MV-4-11 (cell line): ENCODE results near the gene DPP6.

Experiments used
- DNase-seq: peaks from one replicate; lab custom pipeline; 2025; lab: John Stamatoyannopoulos, UW

The DPP6 gene

DNA sequence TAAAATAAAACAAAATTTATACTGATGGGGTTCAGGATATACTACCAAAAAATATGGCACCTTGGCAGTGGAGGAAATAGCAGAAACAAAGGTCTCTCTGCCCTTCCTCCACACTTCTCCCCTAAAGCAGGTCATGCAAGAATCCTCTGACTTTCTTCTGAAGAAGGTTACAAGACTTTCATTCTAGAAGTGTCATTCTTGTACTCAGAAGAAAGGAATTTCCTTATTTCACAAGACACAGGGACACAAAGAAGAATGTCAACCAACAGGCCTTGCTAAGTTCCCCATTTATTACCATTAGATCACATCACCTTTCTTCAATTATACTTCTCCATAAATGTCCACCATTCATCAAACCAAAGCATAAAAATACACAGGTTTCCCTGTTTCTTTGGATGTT, 480.6 kb downstream of the DPP6 start:
- DNase-seq = no peak

DNA sequence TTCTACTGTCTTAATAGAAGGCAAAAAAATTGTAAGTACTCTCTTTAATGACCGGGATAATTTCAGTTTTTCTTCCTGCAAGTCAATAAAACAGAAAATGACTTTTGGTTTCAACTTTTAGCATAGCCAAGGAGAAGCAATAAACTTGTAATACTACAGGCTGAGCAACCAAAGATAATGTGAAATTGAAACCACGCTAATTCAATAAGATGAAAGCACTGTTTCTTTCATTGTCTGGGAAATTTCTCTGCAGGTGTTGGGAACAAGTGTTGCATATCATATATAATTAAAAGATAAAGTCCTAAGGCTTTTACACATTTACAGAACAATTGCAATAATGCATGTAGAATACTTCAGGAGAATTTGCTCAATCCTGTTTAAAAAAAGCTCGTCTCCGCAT, 488.4 kb downstream of the DPP6 start:
- DNase-seq = no peak

DNA sequence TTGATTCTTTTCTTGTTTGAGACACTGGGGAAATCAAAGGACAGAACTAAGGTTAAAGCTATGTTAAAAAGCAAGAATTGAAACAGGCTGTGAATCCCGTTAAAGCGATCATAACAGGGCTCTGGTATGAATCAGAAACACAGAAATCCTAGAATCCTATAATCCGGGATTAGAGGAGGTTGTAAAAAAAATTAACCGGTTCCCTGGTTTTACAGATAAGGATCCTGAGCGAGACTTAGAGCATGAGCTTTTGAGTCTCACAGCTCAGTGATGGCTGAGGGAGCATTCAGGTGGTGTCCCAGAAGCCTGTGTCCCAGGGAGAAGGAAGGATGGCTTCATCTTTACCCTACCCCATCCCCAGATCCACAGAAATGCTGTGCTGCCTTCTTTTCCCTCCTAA, 489.4 kb downstream of the DPP6 start:
- DNase-seq = no peak

DNA sequence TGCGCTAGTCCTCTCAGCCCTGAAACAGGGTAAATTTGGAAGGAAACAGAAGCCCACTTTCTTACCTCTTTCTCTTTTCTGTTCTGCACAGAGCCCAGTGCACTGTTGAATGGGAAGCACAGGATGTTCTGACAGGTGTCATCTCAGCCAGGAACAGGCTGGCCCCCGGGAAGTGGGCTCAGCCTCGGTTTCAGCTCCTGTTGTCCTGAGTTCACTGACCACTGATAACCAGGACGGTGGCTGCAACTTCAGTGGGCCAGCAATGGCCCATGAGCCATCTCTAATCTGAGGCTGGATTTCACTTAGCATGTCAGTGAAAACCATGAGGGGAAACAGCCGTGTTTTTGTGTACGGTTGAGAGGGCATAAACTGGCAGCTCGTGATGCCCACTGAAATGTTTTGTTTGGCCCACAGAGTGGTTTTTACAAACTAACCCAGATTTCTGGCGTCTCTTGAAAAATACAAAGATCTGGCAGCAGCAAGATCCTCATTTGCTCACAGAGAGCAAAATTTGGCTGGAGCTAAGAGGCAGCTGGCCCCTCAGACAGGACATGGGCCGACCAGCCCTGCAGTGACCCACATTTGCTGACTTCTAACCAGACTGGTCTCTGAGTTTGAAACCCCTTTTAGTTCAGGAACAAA, 494.9 kb downstream of the DPP6 start:
- no peak for DNase-seq

DNA sequence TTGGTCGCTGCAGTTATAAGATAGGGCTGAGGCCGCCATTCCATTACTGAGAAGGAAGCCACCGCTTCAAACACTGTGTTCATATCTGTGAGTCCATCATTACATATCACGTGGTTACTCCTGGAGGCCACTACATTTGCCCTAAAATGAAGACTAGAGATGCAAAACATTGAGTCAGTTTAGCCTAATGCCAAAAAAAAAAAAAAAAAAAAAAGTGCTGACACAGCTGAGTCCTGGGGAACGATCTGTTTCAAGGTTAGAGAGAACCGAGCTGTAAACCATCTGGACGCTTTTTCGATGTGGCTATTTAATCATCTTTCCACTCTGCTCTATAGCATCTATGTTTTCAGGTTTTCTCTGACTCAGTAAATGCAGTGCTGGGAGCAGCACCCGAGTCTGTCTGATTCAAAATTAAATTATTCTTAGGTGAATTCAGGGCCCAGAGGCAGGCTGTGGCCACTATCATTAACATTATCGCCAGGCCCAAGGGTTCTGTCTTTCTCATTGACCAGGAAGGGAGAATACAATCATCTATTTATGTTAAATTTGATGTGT, 501.6 kb downstream of the DPP6 start:
- DNase-seq = no peak

DNA sequence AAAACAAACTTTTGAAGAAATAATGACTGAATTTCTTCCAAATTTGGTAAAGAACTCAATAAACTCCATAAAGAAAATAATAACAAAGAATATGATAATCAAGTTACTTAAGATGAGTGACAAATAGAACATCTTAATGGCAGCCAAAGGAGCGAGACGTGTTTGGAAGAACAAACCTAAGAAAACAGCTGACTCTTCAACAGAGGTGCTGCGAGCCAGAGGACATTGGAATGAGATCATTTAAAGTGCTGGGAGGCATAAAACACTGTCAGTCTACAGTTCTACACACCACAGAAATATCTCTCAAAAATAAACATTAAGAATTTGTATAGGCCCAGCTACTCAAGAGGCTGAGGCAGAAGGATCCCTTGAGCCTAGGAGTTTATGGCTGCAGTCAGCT, 507.3 kb downstream of the DPP6 start:
- no peak for DNase-seq

DNA sequence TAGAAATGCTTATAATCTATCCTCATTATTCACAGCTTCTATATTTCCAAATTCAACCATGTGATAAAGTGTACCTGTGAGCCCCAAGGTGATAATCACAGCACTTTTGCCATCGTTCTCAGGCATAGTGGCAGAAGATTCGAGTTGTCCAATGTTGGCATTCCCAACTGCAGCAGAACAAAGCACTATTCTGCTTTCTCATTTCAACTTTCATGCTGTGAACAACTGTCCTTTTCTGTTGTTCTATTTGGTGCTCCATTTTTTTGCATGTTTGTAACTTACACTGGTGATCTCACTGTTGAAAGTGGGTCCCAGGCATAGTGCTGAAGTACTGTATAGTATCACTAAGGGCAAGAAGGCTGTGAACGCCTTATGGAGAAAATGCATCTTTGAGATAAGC, 512.5 kb downstream of the DPP6 start:
- DNase-seq = no peak

DNA sequence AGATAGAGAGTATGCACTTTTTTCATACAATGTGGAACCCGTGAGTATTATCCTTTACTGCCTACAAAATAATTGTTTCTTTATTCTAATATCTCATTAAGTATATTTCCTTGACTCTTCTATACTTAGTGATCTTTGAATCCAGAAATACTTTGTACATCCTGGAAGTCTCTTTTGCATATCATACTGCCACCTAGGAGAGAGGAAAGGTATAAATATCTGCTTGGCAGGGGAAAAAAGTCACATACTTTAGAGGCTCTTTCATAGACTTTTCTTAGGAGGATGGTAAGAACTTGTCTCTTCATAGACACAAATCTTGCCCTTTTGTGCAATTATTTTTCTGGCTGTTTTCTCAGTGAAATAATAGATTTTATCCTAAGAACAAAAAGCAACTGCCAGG, 514.7 kb downstream of the DPP6 start:
- DNase-seq = no peak

DNA sequence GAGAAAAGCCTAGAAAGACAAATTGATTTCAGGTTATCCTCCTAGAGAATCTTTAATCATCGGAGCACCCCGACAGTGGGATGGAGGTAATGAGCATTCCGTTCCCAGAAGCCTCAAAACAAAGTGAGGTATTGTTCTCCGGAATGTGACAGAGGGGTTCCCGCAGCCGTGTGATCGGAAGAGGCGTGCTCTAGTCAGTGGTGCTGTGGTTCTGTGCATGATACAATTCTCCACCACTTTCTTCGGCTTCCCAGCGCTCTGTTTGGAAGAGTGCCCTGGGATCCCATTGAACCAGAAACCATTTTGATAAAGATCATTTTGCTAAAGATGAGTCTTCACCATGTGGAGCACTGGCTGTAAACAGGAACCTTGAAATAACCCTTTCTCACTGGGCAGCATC, 516.1 kb downstream of the DPP6 start:
- no peak for DNase-seq

DNA sequence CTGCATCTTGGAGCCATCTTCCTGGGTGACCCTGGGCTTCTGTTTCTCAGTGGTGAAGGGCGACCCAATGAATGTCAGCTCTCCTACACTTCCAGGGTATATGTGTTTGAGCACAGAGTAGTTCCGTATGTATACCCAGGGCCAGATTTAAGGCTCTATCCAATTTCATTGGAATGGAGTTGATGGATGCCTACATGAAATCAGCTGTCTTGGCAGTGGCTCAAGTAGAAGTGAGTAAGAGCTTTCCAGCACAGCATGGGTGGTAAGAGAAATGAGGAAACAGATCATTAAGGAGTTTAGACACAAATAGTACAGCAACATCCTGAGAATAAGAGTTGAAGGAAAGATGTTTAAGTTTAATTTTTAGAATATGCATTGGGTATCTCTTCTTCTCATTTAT, 517.7 kb downstream of the DPP6 start:
- no peak for DNase-seq

DNA sequence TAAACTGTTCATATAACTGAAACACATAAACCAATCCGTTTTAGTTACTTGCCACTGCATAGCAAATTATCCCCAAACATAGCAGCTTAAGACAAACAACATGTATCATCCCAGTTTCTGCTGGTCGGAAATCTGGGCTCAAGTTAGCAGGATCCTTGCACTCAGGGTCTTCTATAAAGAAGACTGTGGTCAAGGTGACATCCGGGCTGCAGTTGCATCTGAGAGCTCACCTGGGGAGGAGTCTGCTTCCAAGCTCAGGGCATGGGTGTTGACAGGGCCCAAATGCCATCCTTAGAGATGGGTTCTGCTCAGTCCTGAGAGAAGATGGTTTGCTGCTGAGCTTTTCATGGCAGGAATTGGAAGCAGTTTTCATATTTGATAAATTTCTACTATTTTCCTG, 519.6 kb downstream of the DPP6 start:
- DNase-seq = no peak

DNA sequence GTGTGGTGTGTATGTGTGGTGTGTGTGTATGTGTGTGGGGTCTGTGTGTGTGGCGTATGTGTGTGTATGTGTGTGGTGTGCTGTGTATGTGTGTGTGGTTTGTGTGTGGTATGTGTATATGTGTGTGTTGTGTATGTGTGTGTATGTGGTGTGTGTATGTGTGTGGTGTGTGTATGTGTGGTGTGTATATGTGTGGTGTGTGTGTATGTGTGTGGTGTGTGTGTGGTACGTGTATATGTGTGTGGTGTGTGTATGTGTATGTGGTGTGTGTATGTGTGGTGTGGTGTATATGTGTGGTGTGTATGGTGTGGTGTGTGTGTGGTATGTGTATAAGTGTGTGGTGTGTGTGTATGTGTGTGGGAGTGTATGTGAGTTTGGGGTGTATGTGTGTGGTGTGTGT, 522.0 kb downstream of the DPP6 start:
- no peak for DNase-seq

DNA sequence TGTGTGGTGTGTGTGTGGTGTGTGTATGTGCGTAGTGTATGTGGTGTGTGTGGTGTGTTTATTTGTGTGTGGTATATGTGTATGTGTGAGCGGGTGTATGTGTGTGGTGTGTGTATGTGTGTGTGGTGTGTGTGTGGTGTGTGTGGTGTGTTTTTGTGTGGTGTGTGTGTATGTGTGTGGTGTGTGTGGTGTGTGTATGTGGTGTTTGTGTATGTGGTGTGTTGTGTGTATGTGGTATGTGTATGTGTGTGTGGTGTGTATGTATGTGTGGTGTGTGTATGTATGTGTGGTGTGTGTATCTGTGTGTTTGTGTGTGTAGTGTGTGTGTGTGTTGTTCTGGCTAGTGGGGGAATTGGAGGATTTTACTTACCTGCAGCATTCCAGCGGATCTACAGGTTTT, 523.3 kb downstream of the DPP6 start:
- DNase-seq = no peak

DNA sequence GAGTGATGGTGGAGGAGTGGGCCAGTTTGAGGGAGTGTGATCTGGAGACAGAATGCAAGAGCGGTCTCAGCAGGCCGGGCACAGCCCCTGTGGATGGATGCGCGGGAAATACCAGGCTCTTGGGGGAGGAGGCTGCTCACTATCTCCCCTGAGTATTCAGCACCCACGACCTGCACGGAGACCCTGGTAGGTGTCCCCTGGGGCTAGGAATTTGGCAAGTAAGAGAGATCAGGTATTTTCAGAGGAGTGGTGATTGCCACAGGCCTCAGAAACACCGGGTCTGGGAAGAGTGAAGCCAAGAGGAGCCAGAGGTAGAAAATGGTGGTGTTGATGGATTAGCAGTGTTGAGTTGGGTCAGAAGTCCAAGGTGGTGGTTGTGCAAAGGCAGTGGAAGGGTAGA, 524.4 kb downstream of the DPP6 start:
- no peak for DNase-seq

DNA sequence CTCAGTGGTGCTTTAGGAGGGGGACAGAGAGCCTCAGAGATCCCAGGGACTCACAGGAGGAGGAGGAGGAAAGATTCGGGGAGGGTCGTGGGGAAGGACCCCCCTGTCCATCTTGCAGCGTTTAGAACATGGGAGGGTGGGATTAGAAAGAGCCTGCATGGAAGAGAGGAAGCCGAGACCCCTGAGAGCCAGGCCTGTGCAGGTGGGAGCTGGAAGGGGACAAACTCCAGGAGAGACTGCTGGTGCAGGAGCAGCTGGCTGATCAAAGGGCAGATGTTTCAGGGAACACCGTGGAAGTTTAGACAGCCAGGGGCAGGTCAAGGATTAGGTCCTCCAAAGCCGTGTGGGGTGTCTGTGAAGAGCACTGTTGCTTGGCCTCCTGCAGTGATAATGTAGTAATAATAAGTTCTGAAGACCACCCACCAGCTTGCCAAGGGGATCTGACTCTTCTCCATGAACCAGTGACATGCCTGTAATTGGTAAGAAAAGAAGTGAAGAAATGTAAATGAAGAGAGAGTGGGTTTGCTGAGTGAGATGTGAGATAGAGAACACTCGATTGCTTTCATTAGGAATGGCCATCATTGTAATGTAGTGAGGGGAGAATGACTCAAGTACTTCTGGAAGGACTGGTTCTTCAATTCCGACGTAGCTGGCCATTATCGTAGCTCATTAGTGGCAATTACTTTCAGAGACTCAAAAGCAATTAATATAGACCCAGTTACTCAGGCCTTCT, 525.1 kb downstream of the DPP6 start:
- no peak for DNase-seq

DNA sequence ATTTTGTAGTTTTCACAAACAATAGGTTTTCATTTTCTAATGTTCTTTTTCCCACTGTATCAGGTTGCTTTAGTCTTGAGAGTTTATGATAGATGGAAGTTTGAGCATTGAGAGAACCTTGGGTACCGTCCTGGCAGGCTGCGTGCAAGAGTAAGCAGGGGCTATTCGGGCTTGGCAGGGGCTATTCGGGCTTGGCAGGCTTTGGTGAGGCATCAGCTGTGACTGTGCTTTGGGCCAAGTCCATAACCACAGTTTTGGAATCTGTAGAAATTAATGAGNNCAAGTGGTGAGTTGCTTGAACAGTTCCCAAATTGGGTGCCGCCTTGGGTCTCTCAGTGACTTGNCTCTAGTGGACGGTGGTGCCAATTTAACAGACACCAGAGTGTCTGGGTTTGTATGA, 526.1 kb downstream of the DPP6 start:
- no peak for DNase-seq

DNA sequence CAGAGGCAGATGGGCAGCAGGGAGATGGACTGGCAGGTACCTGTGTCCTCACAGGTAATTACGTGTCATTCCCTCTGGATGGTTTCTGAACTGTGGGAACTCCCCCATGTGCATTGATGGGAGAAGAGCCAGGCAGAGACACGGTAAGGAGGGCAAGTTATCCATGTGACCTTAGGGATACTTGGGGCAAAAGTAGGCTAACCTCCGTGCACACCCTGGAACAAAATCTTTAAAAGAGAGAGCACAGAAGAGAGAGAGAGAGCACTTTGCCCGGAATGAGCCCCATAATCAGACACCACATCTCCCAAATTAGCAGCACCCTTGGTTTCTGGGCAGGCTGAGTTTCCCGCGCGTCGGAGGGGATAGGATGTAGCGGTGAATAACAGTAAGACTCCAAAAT, 527.5 kb downstream of the DPP6 start:
- DNase-seq = no peak

DNA sequence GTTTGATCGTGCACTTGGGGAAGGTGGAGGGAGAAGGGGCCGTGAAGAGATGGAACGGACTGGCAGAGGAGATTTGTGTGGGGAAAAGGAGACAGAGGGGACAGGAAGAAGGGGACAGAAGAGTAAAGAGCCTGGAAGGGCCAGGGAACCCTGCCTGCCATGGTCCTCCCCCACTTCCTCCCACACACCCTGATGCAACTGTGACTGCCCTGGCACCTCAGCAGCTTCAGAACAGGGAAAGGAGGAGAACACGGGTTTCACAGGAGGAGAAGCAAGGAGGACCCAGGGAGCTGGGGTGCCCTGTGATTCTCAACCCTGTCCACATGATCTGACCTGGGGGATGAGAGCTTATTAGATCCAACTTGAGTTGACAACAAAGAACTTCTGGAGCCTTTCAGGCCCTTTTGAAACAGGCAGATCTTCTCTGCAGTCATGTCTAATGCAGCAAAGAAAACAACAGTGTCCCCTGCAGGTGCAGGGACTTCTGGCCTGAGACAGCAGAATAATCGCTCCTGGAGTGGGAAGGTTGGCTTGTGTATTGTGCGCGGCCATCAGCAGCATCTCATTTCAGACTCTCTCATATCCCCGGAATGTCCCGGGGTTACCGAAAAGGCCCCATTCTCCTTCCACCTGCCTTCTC, 529.2 kb downstream of the DPP6 start:
- no peak for DNase-seq

DNA sequence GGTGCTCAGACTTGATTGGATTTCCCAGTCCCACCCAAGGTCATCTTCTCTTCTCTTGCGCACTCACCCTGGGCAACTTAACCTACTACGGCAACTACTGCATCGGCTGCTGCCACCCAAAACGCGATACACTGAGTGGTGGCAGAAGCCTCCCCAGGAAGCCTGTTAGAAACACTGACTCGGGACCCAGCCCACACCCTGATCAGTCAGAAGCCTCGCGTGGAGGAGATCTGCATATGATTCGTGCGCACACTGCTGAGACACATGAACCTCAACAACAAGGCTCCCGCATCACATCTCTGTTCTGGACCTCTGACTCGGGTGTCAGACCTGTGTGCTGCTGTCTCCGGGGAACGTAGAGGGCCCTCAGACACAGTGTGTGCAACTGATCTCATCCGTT, 531.3 kb downstream of the DPP6 start:
- no peak for DNase-seq

DNA sequence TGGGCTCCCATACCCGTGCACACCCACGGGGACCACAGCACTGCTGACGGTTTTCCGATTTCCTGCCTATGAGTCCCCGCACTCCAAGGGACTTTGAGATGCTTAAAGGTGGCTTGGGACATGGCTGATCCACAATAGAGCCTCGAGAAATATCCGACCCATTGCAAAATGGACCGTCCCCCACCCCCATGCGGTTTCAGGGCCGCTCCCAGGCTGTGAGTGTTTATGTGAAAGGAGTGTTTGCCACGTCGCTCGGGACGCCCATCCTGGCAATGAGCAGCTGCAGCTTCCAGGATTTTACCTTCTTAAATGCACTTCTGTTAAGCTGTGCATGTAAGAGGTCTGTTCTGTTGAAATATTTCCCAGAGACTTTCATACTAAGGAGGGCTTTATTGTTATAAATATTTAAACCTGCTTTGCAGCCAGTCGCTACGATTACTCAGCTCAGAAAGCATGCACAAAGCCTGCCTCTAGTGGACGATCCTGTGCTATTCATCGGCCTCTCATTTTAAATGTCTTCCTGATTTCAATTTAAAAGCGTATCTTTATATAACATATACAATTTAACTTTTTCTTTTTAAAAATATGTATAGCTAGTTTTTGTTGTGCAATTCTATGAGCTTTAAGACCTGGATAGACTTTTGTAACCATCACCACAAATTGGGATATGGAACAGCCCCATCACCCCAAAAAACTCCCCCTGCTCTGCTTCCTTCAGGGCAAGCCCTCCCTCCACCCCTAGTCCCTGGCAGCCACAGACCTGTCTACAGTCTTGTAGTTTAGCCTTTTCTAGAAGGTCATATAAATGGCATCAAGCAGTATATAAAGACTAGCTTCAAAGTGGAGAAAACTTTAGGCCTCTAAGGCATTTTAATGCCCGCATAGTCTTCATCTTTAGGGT, 532.4 kb downstream of the DPP6 start:
- no peak for DNase-seq

DNA sequence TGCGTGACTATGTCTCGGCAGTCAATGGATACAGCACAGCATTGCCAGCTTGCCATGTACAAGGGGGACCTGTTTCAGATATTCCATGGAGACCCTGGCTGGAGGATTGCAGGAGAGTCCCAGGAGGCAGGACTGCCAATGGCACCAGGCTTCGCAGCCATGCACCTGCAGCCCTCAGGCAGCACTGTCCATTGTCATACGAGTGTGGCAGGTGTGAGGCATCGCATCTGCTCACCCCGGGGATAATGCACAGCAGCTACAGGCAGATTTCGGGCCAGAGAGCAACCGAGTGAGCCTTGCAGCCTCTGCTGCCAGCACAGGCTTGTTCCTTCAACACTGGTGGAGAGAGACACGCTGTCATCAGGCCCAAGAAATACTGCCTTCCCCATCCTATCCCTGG, 535.6 kb downstream of the DPP6 start:
- no peak for DNase-seq

DNA sequence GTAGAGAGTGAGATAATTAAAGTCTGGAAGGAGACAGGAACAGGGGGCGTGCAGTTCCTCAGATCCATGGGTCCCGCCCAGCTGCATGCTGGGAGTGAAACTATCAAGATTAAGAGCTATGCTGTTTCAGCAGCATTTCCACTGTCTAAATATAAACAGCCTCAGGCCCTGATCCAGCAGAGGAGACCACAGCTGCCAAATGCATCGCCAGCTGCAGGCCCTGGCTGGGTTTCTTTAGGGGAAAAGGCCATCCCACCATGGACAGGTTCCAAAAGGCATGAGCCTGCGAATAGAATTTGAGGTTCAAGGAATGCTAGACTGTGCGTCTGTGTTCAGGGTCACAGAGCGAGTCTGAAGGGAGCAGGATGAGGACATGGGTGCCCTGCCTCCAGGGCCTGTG, 539.3 kb downstream of the DPP6 start:
- DNase-seq = no peak
